Measurements from ENCODE around the gene BID.

Gene BID

DNA sequence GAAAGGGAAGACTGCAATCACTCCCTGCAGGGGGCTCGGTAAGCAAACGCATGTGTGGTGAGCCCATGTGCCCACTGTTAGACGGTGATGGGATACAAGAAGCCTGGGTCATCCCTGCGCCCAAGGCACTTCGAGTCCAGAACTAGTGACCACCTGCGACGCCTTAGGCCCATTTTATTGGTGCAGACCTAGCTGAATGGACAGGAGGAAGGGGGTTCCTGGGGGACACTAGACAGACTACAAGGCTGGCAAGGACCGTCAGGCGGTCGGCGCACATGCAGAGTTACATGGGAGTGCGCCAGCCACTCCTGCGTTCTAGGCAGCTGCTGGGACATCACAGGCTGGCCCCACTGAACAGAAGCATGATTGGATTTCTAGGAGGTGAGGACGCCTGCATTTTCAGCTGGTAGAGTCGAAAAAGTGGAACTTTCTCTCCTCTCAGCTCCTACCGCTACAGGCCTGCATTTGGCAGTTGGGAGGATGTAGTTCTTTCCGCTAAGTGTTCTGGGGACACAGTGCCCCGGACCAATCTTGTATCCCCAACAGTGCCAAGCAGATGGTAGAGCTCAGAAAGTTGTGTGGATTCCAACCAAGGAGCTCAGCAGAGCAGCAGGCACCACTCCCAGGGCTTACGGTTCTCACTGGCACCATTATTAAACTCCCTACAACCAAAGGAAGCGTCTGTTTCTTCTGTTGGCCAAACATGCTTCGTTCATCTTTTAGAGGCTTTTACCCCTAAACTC, 35.7 kb downstream of the BID start:
- DNase-seq (ENCODE audit: low read depth, low spot score) = no peak

DNA sequence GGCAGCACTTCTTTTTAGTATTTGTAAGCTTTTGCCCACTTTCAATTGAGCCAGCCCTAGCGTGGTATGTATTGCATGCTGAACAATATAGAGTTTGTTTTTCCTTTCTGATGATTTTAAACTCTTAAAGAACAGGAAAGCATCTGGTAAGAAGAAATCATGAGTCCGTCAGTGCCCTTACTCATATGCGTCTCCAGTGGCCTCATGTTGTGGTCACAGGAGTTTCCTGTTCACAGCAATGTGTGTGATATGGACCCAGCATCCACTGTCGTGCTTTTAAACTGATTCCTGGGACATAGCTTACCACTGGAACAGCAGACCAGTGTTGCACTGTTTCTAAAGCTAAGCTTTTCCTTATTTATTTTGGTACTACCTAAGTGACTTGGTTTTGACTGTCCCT, 40.1 kb downstream of the BID start:
- no peak for DNase-seq (ENCODE audit: low read depth, low spot score)

DNA sequence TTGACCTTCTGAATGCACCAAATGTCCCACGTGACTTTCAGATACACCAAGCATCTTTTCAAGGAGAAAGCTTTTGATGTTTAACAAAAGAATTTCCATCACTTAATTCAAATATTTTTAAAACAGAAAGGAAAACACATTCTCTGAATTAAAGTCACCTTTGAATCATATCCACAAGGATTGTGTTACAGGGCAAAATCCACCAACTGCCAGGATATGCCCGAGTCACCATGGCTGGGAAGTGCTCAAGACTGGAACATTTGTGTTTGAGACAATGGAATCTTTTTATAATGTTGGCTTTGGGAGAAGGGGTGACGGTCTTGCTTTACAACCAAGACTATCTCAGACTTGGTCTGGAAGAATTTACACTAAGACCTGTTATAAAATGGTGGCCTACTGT, 40.8 kb downstream of the BID start:
- DNase-seq (ENCODE audit: low read depth, low spot score) = no peak

DNA sequence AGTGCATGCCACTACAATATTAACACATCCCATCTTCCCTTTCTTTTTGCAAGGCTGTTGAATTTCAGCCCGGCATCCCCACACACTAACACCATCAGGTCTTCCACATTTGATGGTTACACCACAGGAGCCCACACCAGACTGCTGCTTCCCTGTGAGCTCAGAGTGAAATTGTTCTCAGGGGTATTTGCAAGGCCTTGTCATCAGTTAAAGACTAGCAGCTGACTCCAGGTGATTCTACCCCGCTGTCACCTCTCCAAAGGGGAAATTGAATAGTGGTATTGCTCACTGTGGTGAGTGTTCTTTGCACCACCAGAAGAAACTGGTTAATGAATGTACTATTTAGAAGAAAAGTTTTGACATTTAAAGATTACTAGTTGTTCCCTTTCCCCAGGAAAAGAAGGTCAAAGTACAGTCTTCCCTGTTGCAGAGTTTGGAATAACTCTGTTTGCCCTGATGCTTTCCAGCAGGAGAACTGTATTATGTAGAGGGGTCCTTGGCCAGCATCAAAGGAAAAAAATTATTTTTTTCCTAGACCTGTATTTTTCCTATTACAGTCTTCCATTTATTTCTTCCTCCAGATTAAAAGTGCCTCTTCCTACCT, 41.9 kb downstream of the BID start:
- DNase-seq (ENCODE audit: low read depth, low spot score) = no peak

DNA sequence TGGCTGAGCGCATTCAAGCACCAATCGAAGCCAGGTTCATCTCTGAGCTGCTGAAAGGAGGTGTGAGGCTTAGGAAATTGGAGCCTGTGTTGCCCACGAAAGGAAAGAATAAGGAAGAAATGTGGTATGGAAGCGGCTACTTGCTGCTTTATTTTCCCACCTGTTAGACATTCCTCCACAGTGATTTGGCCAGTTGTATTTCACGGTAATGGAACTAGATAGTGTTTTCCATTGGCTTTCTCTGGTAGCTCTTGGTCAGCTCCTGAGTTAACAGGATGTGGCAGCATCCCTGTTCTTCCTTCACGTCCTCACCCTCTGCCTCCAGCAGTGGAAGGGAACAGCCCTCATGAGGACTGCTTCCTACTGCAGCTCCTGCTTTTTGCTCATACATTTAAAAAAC, 44.7 kb downstream of the BID start:
- DNase-seq (ENCODE audit: low read depth, low spot score) = no peak

DNA sequence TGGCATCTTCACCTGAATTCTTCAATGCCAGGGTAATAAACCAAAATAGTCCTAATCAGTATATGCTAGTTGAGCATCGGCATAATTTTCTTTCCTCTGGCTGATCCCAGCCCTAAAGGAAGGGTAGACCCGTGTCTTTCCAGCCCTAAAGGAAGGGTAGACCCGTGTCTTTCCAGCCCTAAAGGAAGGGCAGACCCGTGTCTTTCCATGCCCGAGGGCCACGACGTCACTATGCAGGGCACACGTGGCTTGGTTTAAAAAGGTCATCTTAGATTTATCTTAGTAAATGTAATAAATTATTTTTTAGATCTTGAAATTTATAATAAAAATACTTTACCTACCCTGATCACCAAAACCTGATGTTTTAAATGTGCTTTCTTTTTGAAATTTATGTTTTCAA, 45.5 kb downstream of the BID start:
- DNase-seq (ENCODE audit: low read depth, low spot score) = no peak

DNA sequence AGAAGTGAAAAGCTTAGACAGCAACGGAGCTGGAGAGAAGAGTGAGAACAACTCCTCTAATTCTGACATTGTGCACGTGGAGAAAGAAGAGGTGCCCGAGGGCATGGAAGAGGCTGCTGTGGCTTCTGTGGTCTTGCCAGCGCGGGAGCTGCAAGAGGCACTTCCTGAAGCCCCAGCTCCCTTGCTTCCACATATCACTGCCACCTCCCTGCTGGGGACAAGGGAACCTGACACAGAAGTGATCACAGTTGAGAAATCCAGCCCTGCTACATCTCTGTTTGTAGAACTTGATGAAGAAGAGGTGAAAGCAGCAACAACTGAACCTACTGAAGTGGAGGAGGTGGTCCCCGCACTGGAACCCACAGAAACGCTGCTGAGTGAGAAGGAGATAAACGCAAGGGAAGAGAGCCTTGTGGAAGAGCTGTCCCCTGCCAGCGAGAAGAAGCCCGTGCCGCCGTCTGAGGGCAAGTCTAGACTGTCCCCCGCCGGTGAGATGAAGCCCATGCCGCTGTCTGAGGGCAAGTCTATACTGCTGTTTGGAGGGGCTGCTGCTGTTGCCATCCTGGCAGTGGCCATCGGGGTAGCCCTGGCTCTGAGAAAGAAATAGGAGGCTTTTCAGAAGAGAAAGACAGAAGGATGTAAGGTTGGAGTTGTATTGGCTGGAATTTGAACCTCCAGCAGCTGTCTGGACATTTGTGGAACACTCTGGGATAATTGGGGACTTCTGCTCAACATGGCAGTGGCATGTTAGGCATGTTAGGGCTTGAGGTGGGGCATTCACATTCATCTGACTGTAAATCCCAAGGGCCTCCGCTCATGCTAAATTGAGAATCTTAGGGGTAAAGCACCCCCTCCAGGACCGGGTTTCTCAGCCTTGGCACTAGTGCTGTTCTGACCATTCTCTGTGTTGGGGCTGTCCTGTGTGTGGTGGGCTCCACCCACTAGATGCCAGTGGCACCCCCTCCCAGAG, 47.1 kb downstream of the BID start:
- DNase-seq (ENCODE audit: low read depth, low spot score) = no peak

DNA sequence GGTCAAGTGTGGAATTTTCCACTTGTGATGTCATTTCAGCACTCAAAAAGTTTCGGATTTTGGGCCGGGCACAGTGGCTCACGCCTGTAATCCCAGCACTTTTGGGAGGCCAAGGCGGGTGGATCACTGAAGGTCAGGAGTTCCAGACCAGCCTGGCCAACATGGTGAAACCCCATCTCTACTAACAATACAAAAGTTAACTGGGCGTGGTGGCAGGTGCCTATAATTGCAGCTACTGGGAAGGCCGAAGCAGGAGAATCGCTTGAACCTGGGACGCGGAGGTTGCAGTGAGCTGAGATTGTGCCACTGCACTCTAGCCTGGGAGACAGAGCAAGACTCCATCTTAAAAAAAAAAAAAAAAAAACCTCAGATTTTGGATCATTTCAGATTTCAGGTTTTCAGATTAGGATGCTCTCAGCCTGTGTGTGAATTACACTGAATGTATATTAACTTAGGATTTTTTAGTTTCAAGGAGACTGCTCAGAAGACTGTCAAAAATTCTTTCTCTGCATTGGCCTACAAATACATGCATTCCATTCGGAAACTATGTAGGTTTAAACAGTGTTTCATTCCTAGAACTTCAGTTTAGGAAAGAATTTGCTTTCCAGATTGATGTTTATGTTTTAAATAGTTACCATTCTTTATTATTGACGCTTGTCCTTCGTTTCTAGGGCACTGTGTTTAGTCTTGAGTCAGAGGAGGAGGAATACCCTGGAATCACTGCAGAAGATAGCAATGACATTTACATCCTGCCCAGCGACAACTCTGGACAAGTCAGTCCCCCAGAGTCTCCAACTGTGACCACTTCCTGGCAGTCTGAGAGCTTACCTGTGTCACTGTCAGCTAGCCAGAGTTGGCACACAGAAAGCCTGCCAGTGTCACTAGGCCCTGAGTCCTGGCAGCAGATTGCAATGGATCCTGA, 48.0 kb downstream of the BID start:
- no peak for DNase-seq (ENCODE audit: low read depth, low spot score)

DNA sequence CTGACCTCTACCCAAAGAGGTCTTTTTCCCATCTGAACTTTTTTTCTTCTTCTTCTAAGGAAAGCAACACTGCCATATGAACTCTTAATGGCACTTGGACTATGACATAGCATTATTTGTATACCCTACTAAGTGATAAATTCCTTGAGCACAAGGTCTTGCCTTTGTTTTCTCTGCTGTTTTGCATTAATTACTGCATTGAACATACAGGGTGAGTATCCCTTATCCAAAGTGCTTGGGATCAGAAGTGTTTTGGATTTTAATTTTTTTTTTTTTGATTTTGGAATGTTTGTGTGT, 48.8 kb downstream of the BID start:
- no peak for DNase-seq (ENCODE audit: low read depth, low spot score)

DNA sequence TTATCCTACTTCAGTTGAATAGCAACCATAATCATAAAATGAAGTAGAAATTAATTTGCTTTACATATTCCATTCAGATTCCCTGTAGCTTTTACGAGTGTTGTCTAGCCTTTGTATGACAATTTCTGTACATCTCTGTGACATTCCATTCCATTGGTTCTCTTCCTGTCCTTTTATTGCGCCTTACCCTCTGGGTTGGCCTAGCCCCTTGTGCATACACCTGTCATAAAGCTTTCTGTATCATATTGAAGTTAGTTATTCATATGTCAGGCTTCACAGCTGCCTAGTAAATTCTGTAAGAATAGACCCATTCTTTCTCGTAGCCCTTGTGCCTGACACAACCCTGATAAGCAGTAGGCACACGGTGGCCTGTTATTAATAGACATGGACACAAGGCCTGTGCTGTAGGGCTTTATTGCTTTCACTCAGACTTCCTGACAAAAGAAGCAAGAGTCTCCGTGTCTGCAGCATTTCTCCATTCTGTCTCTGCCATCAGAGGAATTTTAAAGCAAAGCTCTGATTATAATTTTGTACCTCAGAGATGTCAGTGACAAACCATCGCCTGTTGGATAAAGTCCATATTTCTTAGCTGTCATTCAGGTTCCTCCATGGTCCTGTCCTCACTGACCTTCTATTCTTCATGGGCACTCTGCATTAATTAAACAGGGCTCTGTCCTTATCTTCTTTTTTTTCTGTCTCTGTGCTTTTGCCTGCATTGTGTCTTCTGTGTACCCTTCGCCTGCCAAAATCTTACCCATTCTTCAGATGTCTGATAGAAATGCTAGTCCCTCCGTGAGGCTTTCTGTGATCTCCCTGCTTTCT, 49.4 kb downstream of the BID start:
- no peak for DNase-seq (ENCODE audit: low read depth, low spot score)

DNA sequence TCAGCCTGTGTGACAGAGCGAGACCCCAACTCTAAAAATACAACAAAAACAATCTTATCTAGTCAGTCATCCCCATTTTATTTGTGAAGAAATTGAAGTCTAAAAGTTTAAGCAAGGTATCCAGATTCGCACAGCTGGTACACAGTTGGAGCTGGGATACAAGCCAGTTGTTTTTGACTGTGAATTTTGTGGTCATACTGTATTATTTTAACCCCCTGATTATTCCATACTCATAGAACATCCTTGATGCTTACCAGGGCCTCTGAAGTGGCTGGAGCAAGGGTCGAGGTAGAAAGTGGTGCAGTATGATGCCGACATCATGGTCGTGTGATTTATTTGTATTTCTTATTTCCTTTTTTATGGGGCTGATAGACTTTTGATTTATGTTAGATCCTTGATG, 50.0 kb downstream of the BID start:
- no peak for DNase-seq (ENCODE audit: low read depth, low spot score)

DNA sequence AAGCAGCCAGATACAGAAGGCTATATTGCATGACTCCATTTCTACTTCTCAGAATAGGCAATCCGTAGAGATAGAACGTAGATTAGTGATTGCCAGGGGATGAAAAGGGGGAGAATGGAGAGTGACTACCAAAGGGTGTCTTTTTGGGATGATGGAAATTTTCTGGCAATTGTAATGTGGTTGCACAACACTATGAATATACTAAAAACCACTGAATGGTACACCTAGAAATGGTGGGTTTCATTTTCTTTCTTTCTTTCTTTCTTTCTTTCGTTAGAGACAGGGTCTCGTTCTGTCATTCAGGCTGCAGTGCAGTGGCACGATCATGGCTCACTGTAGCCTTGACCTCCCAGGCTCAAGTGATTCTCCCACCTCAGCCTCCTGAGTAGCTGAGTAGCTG, 54.4 kb downstream of the BID start:
- no peak for DNase-seq (ENCODE audit: low read depth, low spot score)

DNA sequence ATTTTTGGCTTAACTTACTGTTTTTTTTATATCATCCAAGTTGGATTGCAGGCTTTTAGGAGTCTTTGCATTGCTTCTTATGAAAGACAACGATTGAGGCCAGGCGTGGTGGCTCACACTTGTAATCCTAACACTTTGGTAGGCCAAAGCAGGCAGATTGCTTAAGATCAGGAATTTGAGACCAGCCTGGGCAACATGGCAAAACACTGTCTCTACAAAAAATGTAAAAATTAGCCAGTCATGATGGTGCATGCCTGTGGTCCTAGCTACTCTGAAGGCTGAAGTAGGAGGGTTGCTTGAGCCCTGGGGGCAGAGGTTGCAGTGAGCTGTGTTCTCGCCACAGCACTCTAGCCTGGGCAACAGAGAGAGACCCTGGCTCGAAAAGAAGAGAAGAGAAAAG, 56.6 kb downstream of the BID start:
- DNase-seq (ENCODE audit: low read depth, low spot score) = no peak

DNA sequence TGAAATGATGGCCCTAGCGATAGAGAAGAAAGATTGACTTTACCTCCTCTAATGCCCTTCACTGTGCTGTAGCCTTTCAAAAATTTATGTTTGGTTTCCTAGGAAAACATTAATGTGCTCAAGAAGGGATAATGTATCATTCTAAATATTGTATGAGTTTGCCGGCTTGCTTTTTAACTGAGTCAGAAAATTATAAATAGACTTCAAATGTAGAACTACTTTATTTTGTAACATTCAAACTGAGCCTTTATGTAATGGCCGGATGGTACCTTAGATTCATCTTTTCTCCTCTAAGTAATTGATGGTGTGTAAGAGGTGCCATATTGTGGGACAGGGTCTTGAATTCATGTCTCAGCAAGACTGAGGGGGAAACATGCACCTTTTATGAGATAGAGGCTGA, 57.7 kb downstream of the BID start:
- no peak for DNase-seq (ENCODE audit: low read depth, low spot score)

DNA sequence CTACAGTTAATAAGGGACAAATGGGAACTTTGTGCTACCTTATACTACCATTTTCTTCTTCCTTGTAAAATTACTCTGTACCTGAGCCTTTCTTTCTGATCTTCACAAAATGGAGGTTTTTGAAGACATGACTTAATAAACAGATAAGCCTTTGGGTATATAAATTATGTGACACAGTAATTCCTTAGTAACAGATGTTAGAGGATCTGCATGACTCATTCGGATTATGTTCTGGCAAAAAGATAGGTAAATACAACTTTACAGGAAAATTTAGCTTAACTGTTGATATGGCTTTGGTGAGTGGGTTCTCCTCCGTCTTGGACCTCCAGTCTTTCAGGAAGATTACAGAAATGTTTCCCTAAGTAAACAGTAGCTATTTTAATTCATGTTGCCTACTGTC, 61.8 kb downstream of the BID start:
- DNase-seq (ENCODE audit: low read depth, low spot score) = no peak

DNA sequence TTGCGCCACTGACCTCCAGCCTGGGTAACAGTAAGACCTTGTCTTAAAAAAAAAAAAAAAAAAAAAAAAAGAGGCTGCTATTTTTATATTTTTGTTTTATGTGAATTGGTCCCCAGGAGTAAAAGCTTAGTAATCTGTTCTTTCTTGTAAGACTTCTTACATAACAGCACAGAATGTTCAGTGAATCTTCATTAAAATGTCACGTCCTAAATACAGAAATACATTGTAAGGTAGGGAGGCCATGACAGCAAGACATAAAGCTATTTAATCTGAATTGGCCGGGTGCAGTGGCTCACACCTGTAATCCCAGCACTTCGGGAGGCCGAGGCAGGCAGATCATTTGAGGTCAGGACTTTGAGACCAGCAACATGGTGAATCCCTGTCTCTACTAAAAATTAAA, 64.2 kb downstream of the BID start:
- no peak for DNase-seq (ENCODE audit: low read depth, low spot score)

DNA sequence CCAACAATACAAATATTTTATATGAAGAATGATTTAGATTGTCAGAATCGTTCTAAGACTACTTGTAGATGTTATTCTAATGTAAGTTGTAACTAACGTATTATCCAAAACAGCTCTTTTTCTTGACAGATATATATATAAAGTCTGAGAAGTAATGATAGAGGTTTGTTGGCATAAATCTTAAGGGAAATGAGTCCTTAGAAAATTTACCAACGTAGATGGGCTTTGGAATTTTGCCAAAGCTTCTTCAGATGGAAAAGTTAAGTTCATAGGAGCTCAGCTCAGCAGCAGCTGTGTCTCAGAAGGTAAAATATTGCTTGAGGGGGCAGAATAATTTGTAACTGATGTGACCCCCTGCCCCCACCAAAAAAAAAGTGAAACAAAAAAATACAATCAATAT, 66.7 kb downstream of the BID start:
- DNase-seq (ENCODE audit: low read depth, low spot score) = no peak

DNA sequence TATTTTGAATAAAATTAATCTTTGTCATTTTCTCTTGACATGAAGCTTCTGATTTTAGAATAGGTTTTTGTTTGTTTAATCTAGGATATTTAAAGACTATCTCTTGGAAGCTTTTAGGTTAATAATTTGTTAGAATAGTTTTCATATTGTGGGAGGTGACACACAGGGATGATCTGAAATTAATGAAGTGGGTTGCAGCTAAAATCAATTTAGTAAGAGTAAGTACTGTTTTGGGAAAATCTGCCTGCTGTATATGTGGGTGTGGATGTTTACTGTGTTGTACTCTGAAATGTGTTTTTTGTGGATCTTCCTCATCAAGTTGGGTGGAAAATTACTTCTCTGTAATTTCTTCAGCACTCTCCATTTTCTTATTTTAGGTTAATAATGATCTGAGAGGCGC, 67.3 kb downstream of the BID start:
- DNase-seq (ENCODE audit: low read depth, low spot score) = no peak

DNA sequence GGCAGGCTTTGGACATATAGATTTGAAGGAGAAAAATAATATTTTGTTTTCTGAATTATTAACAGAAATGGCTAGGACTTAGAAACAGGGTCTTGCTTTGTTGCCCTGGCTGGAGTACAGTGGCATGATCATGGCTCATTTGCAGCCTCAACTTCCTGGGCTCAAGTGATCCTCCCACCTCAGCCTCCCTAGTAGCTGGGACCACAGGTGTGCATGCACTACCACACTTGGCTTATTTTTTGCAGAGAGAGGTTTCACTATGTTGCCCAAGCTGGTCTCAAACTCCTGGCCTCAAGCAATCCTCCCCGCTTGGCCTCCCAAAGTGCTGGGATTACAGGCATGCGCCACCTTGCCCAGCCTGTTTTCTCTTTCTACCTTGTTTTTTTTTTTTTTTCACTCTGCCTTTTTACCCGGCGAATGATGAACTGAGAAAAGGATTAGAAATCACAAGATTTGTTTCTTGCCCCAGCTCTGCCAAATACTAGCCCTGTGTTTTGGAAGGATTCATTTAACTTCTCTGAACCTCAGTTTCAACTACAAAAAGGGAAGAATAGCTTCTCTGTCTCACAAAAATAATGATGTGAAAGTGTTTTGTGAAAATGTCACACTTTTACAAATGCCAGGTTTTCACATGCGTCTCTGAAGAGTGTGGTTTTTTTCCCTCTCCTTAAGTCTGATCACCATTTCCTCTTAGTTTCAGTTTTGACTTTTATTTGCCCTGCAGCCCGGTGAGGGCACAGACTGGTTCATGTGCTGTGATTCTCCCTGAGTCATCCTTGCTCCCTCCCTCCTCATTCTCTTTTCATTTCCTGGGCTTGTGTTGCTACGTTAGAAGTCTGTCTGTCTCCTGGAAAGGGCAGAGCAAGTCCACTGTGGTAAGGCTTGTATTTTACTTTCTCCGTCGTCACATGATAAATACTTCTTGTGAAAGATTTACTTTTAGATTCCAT, 68.0 kb downstream of the BID start:
- peak; percentile 11 for DNase-seq (ENCODE audit: low read depth, low spot score)

DNA sequence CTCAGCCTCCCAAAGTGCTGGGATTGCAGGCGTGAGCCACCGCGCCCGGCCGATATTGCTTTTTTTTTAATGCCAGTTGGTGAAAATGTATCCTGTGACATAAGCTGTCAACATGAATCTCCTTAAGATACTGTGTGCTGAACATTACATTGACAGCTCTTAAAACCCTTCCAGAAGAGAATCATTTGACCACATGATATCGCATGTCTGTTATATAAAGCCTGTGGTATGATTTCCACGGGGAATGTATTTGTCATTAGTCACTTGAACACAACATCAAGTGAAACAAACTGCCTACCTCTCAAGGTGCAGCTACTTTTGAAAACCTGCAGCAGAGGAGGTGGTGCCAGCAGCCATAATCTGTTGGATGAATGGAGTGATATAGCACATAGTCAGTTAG, 68.7 kb downstream of the BID start:
- no peak for DNase-seq (ENCODE audit: low read depth, low spot score)
